PC-3 (cell line): ENCODE results near the gene TMEM87B.

Source experiments
- EZH2phosphoT487 ChIP-seq: fragments of 300-600 bp; sonication (generic); IDR thresholded peaks from 2 replicates; pipeline ENCODE4 v1.6.1; 2018; ENCODE audit warnings: mild to moderate bottlenecking, antibody characterized with exemption, low read length, borderline replicate concordance
- TF ChIP-seq, protein P1 (sequence below): fragments of 300-600 bp; sonication (generic); conservative IDR thresholded peaks from 2 replicates; pipeline ENCODE4 v1.5.1; 2017; ENCODE audit warnings: antibody characterized with exemption, low read depth, mild to moderate bottlenecking, low read length

DNA sequence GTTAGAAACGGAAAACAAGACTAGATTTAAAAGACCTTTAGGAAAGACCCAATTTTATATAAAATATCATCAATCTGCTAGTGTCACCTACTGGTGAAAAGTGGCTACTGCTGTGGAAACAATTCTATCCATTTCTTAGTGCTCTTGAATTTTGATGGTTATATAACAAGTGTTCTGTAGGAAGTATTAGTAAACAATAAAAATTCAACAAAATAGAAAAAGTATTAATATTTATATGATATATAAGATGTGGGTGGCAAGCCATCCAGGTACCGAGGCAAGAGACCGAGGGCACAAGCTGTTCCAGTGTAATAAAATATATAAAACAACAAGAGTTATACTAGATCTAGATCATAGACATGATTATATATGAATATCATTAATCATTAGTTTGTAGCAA is 6.2 kb upstream of the TMEM87B start:
- TF ChIP-seq, protein P1, sequence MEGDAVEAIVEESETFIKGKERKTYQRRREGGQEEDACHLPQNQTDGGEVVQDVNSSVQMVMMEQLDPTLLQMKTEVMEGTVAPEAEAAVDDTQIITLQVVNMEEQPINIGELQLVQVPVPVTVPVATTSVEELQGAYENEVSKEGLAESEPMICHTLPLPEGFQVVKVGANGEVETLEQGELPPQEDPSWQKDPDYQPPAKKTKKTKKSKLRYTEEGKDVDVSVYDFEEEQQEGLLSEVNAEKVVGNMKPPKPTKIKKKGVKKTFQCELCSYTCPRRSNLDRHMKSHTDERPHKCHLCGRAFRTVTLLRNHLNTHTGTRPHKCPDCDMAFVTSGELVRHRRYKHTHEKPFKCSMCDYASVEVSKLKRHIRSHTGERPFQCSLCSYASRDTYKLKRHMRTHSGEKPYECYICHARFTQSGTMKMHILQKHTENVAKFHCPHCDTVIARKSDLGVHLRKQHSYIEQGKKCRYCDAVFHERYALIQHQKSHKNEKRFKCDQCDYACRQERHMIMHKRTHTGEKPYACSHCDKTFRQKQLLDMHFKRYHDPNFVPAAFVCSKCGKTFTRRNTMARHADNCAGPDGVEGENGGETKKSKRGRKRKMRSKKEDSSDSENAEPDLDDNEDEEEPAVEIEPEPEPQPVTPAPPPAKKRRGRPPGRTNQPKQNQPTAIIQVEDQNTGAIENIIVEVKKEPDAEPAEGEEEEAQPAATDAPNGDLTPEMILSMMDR: peak; percentile 72
- no peak for TF ChIP-seq EZH2phosphoT487
